CD4-positive, CD25-positive, alpha-beta regulatory T cell (primary cell): ENCODE data around the gene ASPSCR1. TPM values are rescaled to one million over a fixed set of nuclear protein-coding genes. Genes with fewer than 3 reads are reported as not detected.

Experiments
- ATAC-seq, 2 donors: fragments of 150-1000 bp; cut with Tn5 transposase; one replicate each; pipeline ENCODE4 v1.10.0; 2021; ENCODE audit warnings: low read depth in 2 of 2, moderate number of reproducible peaks in 2 of 2, moderate library complexity in 1 of 2
- DNase-seq, 3 donors: peaks; one replicate each; pipeline versions ENCODE4 v3.0.0 to v3.0.0-alpha.2; 2012 to 2022; ENCODE audit warnings: mixed read lengths in 1 of 3
- H3K27ac ChIP-seq: one replicate; pipeline ENCODE4 v1.7.0; 2013; ENCODE audit warnings: mild to moderate bottlenecking, low read length; ENCODE audit not compliant: insufficient read depth, poor library complexity, severe bottlenecking
- H3K27me3 ChIP-seq: one replicate; pipeline ENCODE4 v1.7.0; 2013; ENCODE audit warnings: low read length; ENCODE audit not compliant: control insufficient read depth, insufficient read depth
- H3K36me3 ChIP-seq: one replicate; pipeline ENCODE4 v1.7.0; 2013; ENCODE audit warnings: mild to moderate bottlenecking, low read length, moderate library complexity; ENCODE audit not compliant: control insufficient read depth, insufficient read depth
- H3K4me1 ChIP-seq: 2 replicates; pipeline ENCODE4 v1.7.0; 2013; ENCODE audit warnings: mild to moderate bottlenecking, low read length; ENCODE audit not compliant: insufficient read depth, control insufficient read depth, poor library complexity, severe bottlenecking
- H3K4me3 ChIP-seq: one replicate; pipeline ENCODE4 v1.7.0; 2013; ENCODE audit warnings: low read depth, mild to moderate bottlenecking, low read length, moderate library complexity
- H3K9me3 ChIP-seq, 2 experiments: 1 replicate in 1 of 2; 2 replicates in 1 of 2; pipeline ENCODE4 v1.7.0; 2013; ENCODE audit warnings: low read length in 2 of 2, mild to moderate bottlenecking in 1 of 2, moderate library complexity in 1 of 2; ENCODE audit not compliant: control insufficient read depth in 2 of 2
- H3K27ac Mint-ChIP-seq, 3 donors: one replicate each; pipeline ENCODE4 v1.8.0; 2020 to 2022; ENCODE audit warnings: mild to moderate bottlenecking in 3 of 3, mixed read lengths in 3 of 3, moderate library complexity in 2 of 3
- H3K27me3 Mint-ChIP-seq: one replicate; pipeline ENCODE4 v1.8.0; 2022; ENCODE audit warnings: mild to moderate bottlenecking, mixed read lengths
- H3K36me3 Mint-ChIP-seq: one replicate; pipeline ENCODE4 v1.8.0; 2020; ENCODE audit warnings: mixed read lengths
- H3K4me1 Mint-ChIP-seq, 4 donors: one replicate each; pipeline ENCODE4 v1.8.0; 2020 to 2022; ENCODE audit warnings: mixed read lengths in 4 of 4, mild to moderate bottlenecking in 1 of 4
- H3K4me3 Mint-ChIP-seq, 4 donors: one replicate each; pipeline ENCODE4 v1.8.0; 2020 to 2022; ENCODE audit warnings: mild to moderate bottlenecking in 4 of 4, mixed read lengths in 4 of 4, moderate library complexity in 3 of 4
- H3K9me3 Mint-ChIP-seq, 7 donors: one replicate each; pipeline ENCODE4 v1.8.0; 2020 to 2022; ENCODE audit warnings: mixed read lengths in 7 of 7, mild to moderate bottlenecking in 3 of 7, moderate library complexity in 2 of 7
- polyA plus RNA-seq, 4 donors: library from polyadenylated mRNA; unstranded; fragments of 300-500 nt; fragmentation: Illumina TruSeq; gene quantifications; one replicate each; pipeline ENCODE4 v1.2.3, GENCODE V29; 2021
- total RNA-seq: library from RNA; stranded (reverse); gene quantifications from one replicate; pipeline ENCODE4 v1.2.3, GENCODE V29; 2022

ASPSCR1 gene
- total and polyA plus RNA-seq, 5 donors from 2014 or later = 25.2 to 41.4 (median 29.1) TPM

- no peaks in the 10 kb centered on the region for H3K36me3 Mint-ChIP-seq
- no peak overlapping the region for H3K27ac Mint-ChIP-seq
- peaks cover 0 to 1% (median 0%) of the 10 kb centered on the region in 7 donors for H3K9me3 Mint-ChIP-seq
- DNase-seq (no peak), ATAC-seq (no peak)
- Histone ChIP-seq H3K36me3 (no peaks in the 10 kb centered on the region), H3K27ac (no peak overlapping the region), H3K4me3 (no peak overlapping the region), H3K9me3 (no peaks in the 10 kb centered on the region), H3K27me3 (no peaks in the 10 kb centered on the region), H3K4me1 (peaks cover 22% of the 10 kb centered on the region)
- peaks cover 12% of the 10 kb centered on the region for H3K27me3 Mint-ChIP-seq
- peaks cover 0 to 13% (median 4%) of the 10 kb centered on the region in 4 donors for H3K4me1 Mint-ChIP-seq
- peak overlapping the region in 2 of 4 donors; percentile 78 to 90 for H3K4me3 Mint-ChIP-seq
These were observed 46.3 kb upstream of the ASPSCR1 start for GRCh38 chr17:81931189-81931556.

- Mint-ChIP-seq H3K9me3 (peaks cover 0 to 1% (median 0%) of the 10 kb centered on the region in 7 donors), H3K36me3 (no peaks in the 10 kb centered on the region), H3K27ac (no peak overlapping the region), H3K4me3 (peak overlapping the region in 2 of 4 donors; percentile 51 to 78), H3K4me1 (peaks cover 0 to 13% (median 0%) of the 10 kb centered on the region in 4 donors), H3K27me3 (peaks cover 12% of the 10 kb centered on the region)
- ATAC-seq (no peak), DNase-seq (no peak)
- H3K4me3 ChIP-seq = no peak overlapping the region
- no peaks in the 10 kb centered on the region for H3K9me3 ChIP-seq
- no peaks in the 10 kb centered on the region for H3K36me3 ChIP-seq
- H3K27me3 ChIP-seq = no peaks in the 10 kb centered on the region
- H3K4me1 ChIP-seq = peaks cover 19% of the 10 kb centered on the region
- H3K27ac ChIP-seq = no peak overlapping the region
These were observed 45.7 kb upstream of the ASPSCR1 start for GRCh38 chr17:81931557-81932332.

DNA sequence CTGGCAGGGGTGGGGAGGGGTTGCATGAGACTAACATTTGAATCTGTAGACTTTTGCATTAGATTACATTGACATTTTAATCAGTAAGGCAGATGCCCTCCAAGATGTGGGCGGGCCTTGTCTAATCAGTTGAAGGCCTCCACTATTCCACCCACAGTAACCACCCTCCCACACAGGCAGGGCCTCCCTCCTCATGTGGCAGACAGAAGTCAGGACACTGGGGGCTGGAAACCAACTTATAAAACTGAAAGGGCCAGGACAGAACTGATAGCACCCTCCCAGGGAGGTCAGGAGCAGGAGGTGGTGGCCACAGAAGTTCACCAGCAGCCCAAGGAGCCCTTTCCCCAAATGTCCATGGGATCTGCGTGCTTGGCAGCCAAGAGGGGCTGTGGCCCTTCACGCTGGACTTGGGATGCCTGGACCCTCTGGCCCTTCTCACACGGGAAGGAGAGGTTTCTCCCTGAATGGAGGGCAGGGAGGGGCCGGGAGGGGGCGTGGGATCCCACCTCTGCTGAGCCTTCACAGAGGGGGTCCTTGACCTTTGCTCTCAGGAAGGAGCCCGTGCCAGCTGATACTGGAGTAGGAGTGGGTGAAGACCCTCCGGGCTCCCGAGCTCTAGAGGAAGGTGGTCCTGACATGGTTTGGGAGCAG is 45.0 kb upstream of the ASPSCR1 start:
- Mint-ChIP-seq H3K4me3 (no peak overlapping the region), H3K4me1 (peaks cover 0 to 14% (median 0%) of the 10 kb centered on the region in 4 donors), H3K27me3 (peaks cover 12% of the 10 kb centered on the region), H3K9me3 (peaks cover 0 to 1% (median 0%) of the 10 kb centered on the region in 7 donors), H3K36me3 (no peaks in the 10 kb centered on the region), H3K27ac (no peak overlapping the region)
- Histone ChIP-seq H3K27me3 (no peaks in the 10 kb centered on the region), H3K36me3 (no peaks in the 10 kb centered on the region), H3K4me3 (no peak overlapping the region), H3K27ac (no peak overlapping the region), H3K9me3 (no peaks in the 10 kb centered on the region), H3K4me1 (peaks cover 22% of the 10 kb centered on the region)
- DNase-seq (no peak), ATAC-seq (no peak)

DNA sequence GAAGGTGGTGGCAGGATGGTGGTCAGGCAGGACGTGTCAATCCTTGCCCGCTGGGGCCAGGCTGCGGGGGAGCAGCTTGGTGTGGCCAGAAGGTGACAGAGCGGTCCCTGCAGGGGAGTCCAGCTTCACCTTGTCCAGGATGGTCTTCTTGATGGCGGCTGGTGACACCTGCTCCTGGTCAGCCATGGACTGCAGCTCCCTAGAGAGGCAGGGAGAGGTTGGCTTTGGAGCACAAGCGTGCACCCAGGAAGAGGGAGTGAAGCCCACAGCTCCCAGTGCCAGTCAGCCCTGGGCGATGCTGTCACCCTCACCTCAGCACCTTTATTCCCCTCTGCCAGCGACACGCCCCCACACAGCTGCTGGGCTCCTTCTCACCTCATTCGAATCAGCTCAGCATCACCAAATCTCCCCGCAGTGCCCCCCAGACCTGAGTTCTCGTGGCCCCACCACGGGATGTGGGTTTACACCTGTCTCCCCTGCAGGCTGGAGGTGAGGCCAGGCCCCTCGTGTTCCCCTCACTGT is 44.2 kb upstream of the ASPSCR1 start:
- Mint-ChIP-seq H3K4me1 (peaks cover 0 to 21% (median 0%) of the 10 kb centered on the region in 4 donors), H3K27ac (peak overlapping the region in 1 of 3 donors; percentile 43), H3K36me3 (no peaks in the 10 kb centered on the region), H3K27me3 (peaks cover 12% of the 10 kb centered on the region), H3K9me3 (peaks cover 0 to 1% (median 0%) of the 10 kb centered on the region in 7 donors), H3K4me3 (no peak overlapping the region)
- DNase-seq (no peak), ATAC-seq (no peak)
- Histone ChIP-seq H3K27me3 (no peaks in the 10 kb centered on the region), H3K4me1 (peaks cover 18% of the 10 kb centered on the region), H3K9me3 (no peaks in the 10 kb centered on the region), H3K36me3 (no peaks in the 10 kb centered on the region), H3K4me3 (no peak overlapping the region), H3K27ac (no peak overlapping the region)

DNA sequence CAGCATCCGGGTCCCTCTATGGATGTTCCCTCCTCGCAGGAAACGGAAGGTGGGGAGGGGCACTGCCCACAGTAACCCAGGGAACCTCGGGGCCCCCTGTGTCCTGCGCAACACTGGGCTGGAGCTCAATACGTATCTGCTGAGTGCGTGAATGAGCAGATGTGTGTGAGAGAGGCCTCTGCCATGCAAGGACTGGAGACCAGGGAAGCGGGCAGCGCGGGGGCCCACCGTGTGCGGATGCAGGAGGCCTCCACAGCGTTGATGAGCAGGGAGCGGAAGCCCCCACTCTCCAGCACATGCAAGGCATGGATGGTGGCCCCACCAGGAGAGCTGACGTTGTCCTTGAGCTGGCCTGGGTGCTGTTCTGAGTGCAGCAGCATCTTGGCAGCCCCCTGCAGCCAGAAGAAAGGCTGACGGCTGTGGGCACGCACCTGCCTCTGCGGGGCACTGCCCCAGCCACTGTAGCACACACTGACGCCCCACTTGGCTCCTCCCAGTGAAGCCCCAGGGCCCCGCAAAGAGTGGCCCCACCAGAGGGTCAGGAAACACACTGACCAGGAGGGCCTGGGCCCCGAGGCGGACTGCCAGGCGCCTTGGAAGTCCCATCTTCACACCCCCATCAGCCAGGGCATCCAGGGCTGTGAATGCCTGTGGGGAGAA is 43.2 kb upstream of the ASPSCR1 start:
- peaks cover 0 to 20% (median 0%) of the 10 kb centered on the region in 4 donors for H3K4me1 Mint-ChIP-seq
- H3K36me3 Mint-ChIP-seq = no peaks in the 10 kb centered on the region
- no peak overlapping the region for H3K4me3 ChIP-seq
- H3K9me3 ChIP-seq = no peaks in the 10 kb centered on the region
- H3K4me3 Mint-ChIP-seq = peak overlapping the region in 1 of 4 donors; percentile 63
- peaks cover 12% of the 10 kb centered on the region for H3K27me3 Mint-ChIP-seq
- no peaks in the 10 kb centered on the region for H3K27me3 ChIP-seq
- no peak for ATAC-seq
- peaks cover 0 to 1% (median 0%) of the 10 kb centered on the region in 7 donors for H3K9me3 Mint-ChIP-seq
- H3K27ac Mint-ChIP-seq = no peak overlapping the region
- no peaks in the 10 kb centered on the region for H3K36me3 ChIP-seq
- no peak overlapping the region for H3K27ac ChIP-seq
- peaks cover 12% of the 10 kb centered on the region for H3K4me1 ChIP-seq
- DNase-seq = no peak

- Histone ChIP-seq H3K27ac (no peak overlapping the region), H3K27me3 (no peaks in the 10 kb centered on the region), H3K36me3 (no peaks in the 10 kb centered on the region), H3K4me1 (peaks cover 12% of the 10 kb centered on the region), H3K9me3 (no peaks in the 10 kb centered on the region), H3K4me3 (no peak overlapping the region)
- Mint-ChIP-seq H3K27ac (no peak overlapping the region), H3K4me1 (peaks cover 0 to 20% (median 0%) of the 10 kb centered on the region in 4 donors), H3K27me3 (peaks cover 12% of the 10 kb centered on the region), H3K9me3 (peaks cover 0 to 1% (median 0%) of the 10 kb centered on the region in 7 donors), H3K36me3 (no peaks in the 10 kb centered on the region), H3K4me3 (peak overlapping the region in 1 of 4 donors; percentile 49)
- ATAC-seq = no peak
- no peak for DNase-seq
These were observed 42.4 kb upstream of the ASPSCR1 start for GRCh38 chr17:81934850-81935708.

DNA sequence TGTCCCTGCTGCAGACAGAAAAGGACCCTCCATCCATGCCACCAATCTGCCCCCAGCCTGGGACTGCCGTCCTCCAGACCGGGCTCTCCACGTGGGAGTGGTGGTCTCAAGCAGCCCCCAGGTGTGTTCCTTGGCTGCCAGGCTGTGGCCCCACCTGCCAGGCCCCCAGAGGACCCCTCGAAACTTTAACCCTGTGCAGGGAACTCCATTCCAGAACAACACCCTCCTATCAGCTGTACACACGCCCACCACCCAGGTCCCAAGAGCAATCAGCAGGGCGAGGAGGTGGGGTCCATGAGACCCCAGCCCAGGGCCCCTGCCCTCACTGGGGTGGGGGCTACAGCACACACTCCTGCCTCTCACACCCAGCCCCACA is 41.7 kb upstream of the ASPSCR1 start:
- ATAC-seq = no peak
- no peak overlapping the region for H3K4me3 ChIP-seq
- no peak overlapping the region for H3K27ac ChIP-seq
- no peaks in the 10 kb centered on the region for H3K36me3 Mint-ChIP-seq
- H3K27me3 Mint-ChIP-seq = peaks cover 16% of the 10 kb centered on the region
- H3K27me3 ChIP-seq = no peaks in the 10 kb centered on the region
- no peaks in the 10 kb centered on the region for H3K36me3 ChIP-seq
- no peaks in the 10 kb centered on the region for H3K9me3 ChIP-seq
- H3K27ac Mint-ChIP-seq = no peak overlapping the region
- peak overlapping the region; percentile 34 to 50 (median 48) for H3K4me3 Mint-ChIP-seq
- H3K4me1 Mint-ChIP-seq = peaks cover 0 to 20% (median 0%) of the 10 kb centered on the region in 4 donors
- no peak for DNase-seq
- H3K9me3 Mint-ChIP-seq = peaks cover 0 to 3% (median 0%) of the 10 kb centered on the region in 7 donors
- H3K4me1 ChIP-seq = peaks cover 12% of the 10 kb centered on the region
